Measurements from ENCODE around the gene TCEANC.
"Not testable (repeated sequence)": the region's sequence is repeated elsewhere in the genome, so short reads cannot be mapped to it uniquely, and the experiment has no call there.

TCEANC gene

DNA sequence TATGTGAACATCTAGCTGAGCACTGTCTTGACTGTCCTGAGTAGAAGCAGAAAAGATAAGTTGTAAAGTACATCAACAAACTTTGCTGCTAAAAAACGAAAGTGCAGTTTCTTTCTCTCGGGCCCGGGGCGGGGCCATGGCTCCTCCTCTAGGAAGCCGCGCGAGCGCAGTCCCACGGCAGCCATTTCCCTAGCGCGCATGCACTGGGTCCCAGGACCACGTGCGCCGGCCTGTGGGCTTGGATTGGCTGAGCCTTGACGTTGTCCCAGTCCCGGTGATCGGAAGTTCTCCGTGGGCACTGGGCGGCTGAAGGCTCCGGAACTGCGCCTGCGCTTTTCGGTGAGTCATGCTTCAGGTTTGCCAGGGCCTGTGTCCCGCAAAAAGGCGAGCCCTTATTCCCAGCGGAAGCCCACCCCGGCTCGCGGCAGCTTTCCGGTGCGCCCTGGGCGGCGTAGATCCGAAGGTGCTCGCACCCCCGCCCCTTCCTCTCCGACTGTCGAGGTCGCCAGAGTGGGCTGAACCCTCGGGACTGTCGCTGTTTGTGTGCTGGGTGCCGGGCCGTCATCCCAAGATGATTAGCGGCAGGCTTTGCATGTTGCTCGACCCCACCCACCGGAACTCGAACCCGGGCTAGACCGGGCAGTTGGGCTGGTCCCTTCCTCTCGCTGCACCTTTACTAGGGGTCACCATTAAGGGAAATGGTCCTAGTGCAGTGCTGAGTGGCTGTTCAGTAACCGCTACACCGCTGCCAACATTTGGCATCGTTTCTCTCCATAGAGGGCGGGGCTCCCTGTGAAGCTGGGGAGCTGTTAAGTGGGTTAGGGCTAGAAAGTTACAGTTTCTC, at the start of gene TCEANC:
TSS of gene TCEANC (plus strand) at position 292 of the 844 bp plus-strand sequence. CDS start 9,368 bp downstream, outside the sequence.
- peak; percentile 86 to 92 (median 87) for DNase-seq (ENCODE audit: low read depth in 2 of 3, low spot score in 1 of 3)

GRCh38 chrX:13605611-13606010, 47.3 kb upstream of the TCEANC start:
- no peak for DNase-seq (ENCODE audit: low read depth in 2 of 3, low spot score in 1 of 3)

GRCh38 chrX:13607331-13607995, 45.5 kb upstream of the TCEANC start:
- DNase-seq (ENCODE audit: low read depth in 2 of 3, low spot score in 1 of 3), result no peak

DNA sequence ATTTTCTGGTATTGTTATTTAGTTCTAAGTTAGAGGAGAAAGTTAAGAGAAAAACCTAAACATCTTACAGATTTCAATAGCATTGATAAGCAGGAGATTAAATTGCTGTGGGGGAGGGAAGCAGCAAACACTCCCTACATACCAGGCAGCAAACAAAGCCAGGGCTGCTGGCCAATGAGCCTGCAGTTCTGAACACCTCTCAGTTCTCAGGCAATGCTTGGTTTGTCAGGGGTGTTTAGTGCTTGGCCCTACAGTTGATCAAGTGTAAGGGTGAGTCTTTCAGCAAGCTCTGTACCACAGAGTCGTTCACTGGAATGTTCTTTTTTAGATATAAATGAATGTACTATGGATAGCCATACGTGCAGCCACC, 45.0 kb upstream of the TCEANC start:
- DNase-seq (ENCODE audit: low read depth in 2 of 3, low spot score in 1 of 3), result no peak

DNA sequence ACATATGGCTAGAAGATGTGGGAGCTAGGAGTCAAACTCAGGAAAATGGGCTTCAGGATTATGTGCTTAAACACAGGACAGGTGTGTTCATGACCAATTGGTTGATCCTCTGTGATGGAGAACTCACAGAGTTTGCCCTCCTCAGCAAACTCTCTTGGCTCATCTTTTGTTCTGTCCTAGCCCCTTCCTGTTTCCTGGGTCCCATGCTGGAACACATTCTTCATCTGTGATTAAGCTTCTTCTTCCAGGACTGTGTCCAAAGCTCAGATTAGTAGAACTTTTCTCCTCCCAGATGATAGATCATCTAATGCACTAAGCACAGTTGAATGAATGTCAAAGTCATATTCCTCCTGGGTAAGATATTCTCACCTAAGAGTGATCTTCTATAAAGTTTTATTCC, 38.8 kb upstream of the TCEANC start:
- DNase-seq (ENCODE audit: low read depth in 2 of 3, low spot score in 1 of 3), result no peak

GRCh38 chrX:13620207-13620606, 32.7 kb upstream of the TCEANC start:
- DNase-seq (ENCODE audit: low read depth in 2 of 3, low spot score in 1 of 3), result no peak

DNA sequence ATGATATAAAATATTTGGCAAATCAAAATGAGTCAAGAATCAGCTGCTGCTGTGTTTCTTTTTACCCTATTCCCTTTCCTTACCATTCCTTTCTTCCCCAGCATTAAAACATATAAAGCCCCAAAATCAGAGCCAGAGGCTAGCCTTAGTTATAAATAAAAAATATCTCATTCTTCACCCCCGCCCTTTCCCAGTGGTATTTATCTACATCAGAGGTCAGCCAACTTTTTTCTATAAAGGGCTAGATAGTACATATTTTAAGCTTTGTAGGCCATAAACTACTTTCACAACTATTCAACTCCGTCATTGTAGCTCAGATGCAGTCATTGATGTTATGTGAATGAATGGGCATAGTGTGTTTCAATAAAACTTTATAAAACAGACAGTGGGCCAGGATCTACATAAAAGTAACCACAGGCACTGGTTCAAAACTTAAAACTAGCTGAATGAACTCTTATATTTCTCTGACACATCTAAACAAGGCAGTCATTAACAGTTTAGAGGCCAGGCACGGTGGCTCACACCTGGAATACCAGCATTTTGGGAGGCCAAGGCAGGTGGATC, 30.5 kb upstream of the TCEANC start:
- no peak for DNase-seq (ENCODE audit: low read depth in 2 of 3, low spot score in 1 of 3)

DNA sequence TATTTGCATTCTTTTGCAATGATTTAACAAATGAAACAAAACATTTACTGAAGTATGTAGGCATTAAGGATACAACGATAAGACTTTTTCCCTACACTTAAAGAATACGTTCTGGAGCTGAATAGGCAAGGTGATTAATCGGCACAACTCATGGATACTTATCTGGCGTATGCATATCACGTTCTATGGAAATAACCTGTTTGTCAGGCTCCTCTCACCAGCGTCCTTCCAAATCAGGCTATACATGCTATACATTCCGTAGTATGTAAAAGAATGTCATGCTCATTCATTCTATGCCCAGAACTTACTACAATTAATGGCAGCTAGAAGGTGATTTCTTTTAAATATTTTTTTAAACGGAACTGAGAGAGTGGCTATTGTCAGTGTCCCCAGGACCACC, 25.6 kb upstream of the TCEANC start:
- no peak for DNase-seq (ENCODE audit: low read depth in 2 of 3, low spot score in 1 of 3)

GRCh38 chrX:13637224-13637623, 15.7 kb upstream of the TCEANC start:
- not testable (repeated sequence) for DNase-seq (ENCODE audit: low read depth in 2 of 3, low spot score in 1 of 3)

- no peak for DNase-seq (ENCODE audit: low read depth in 2 of 3, low spot score in 1 of 3)
Observed at GRCh38 chrX:13638021-13638420, 14.9 kb upstream of the TCEANC start.

DNA sequence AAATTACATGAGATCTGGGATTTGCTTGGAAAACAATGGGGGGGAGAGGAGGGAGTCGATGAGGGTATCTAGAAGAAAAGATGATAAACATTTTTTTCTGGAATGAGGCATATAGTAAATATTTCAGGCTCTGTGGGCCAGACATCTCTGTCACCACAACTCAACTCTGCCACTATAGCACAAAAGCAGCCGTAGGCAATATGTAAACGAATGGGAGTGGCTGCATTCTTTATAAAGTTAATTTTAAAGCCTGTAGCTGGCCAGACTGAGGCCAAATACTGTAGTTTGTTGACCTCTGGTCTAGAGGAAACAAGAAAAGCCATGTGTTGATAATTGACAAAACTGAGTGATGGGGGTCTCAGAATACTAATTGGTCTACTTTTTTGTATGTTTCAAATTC, 14.1 kb upstream of the TCEANC start:
- DNase-seq (ENCODE audit: low read depth in 2 of 3, low spot score in 1 of 3), result no peak

- not testable (repeated sequence) for DNase-seq (ENCODE audit: low read depth in 2 of 3, low spot score in 1 of 3)
Observed at GRCh38 chrX:13641684-13642083, 11.3 kb upstream of the TCEANC start.

GRCh38 chrX:13645464-13646153, 7.3 kb upstream of the TCEANC start:
- no peak for DNase-seq (ENCODE audit: low read depth in 2 of 3, low spot score in 1 of 3)

- DNase-seq (ENCODE audit: low read depth in 2 of 3, low spot score in 1 of 3), result peak in 2 of 3 donors; percentile 20 to 37
Observed at GRCh38 chrX:13646154-13646549, 6.8 kb upstream of the TCEANC start.

DNA sequence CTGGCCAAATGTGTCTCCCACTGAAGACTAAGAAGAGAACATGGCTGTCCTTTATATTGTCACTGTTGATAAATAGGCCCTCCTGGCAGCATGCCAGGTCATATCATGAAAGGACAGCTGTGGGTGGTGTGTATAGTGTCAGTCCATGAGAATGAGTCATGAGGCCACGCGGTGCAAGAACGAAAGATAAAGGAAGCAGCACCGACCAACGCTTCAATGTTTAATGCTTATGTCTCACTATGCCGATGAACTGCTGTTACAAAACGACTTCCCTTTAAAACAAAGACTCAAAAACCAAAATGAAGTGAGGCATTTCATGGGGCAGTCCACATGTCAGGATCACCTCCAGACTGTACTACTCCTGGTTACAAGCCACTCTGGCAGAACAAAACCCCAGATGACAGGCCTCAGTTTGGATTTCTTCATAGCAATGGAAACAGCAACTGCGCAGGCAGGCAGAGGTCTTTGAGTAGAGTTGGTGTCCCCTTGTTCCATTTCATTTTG, 5.2 kb upstream of the TCEANC start:
- DNase-seq (ENCODE audit: low read depth in 2 of 3, low spot score in 1 of 3), result peak; percentile 24 to 47 (median 44)

GRCh38 chrX:13648336-13648735, 4.6 kb upstream of the TCEANC start:
- DNase-seq (ENCODE audit: low read depth in 2 of 3, low spot score in 1 of 3), result not testable (repeated sequence)

- no peak for DNase-seq (ENCODE audit: low read depth in 2 of 3, low spot score in 1 of 3)
Observed at GRCh38 chrX:13649838-13650237, 3.1 kb upstream of the TCEANC start.

DNA sequence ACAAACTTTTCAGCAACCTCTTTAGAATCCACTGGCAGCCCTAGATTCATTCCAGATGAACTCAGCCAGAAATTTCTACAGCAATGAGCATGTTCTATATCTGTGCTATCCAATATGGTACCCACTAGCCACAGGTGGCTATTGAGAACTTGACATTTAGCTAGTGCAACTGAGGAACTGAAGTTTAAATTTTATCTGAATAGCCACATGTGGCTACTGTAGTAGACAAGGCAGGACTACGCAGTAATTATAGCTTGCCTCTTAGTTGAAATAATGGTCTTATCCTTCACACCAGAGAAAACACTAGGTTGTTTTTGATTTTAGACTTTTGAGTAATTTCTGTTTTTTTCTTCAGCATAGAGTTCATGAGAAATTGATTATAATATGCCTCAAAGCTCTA, 2.6 kb upstream of the TCEANC start:
- DNase-seq (ENCODE audit: low read depth in 2 of 3, low spot score in 1 of 3), result no peak

- no peak for DNase-seq (ENCODE audit: low read depth in 2 of 3, low spot score in 1 of 3)
Observed at GRCh38 chrX:13651150-13651549, 1.8 kb upstream of the TCEANC start.

GRCh38 chrX:13652287-13652793, 601 bp upstream of the TCEANC start:
- DNase-seq (ENCODE audit: low read depth in 2 of 3, low spot score in 1 of 3), result no peak

DNA sequence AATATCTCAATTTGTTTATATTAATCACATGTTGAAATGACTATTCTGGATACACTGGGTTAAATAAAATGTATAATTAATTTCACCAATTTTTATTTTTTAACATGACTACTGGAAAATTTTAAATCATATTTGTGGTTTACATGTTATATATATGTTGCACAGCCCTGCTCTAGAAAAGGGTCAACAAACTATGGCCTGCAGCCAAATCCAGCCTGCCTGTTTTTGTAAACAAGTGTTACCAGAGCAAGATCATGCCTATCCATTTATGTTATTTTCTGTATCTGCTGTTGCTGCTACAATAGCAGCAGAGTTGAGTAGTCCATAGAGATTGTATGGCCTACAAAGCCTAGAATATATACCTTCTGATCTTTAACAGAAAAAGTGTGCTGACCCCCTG, 1.2 kb downstream of the TCEANC start:
- DNase-seq (ENCODE audit: low read depth in 2 of 3, low spot score in 1 of 3), result no peak

All from stimulated activated CD4-positive, alpha-beta T cell treated with anti-CD3 and anti-CD28 coated beads, Interleukin-12 subunit alpha, Interleukin-12 subunit beta, amount 100 ng/mL, for 48 hours (primary cell).